ENCODE measurements around the gene TACC2. TPM values are rescaled to one million over a fixed set of nuclear protein-coding genes. Genes with fewer than 3 reads are reported as not detected.

Gene TACC2
- total RNA-seq, 1 experiment from 2014 or later, result 15.8 TPM

GRCh38 chr10:122219340-122219739 lies 230.4 kb downstream of the TACC2 start:
- H4K20me1 ChIP-seq (ENCODE audit: insufficient read depth), result no peaks in the 10 kb centered on the region
- intact Hi-C loops (cut with micrococcal nuclease; ENCODE audit: unreplicated experiment), result no loop called here
- H3K36me3 ChIP-seq (ENCODE audit: low read depth), result no peaks in the 10 kb centered on the region
- DNase-seq, result no peak
- H3F3A ChIP-seq (ENCODE audit: insufficient read depth, low read depth), result no peaks in the 10 kb centered on the region
- H3K9me2 ChIP-seq (ENCODE audit: insufficient read depth), result no peaks in the 10 kb centered on the region
- ChIA-PET POLR2A (ENCODE audit: unreplicated experiment) (no interaction called here), CTCF (no interaction called here)
- H2AFZ ChIP-seq, result no peak overlapping the region
- H3K79me2 ChIP-seq (ENCODE audit: low read depth), result no peaks in the 10 kb centered on the region
- H3K27me3 ChIP-seq (ENCODE audit: insufficient read depth, low read depth), result no peaks in the 10 kb centered on the region
- BruUV-seq (replicated peaks), result no TSS peak
- no peak overlapping the region for H3K4me3 ChIP-seq
- H3K4me2 ChIP-seq, result no peak overlapping the region
- TF ChIP-seq CTCF (conservative IDR thresholded peaks at IDR 0.05), result no peak
- TF ChIP-seq EZH2 (IDR thresholded peaks at IDR 0.05; ENCODE audit: low read depth), result no peak
- no peaks in the 10 kb centered on the region for H3K9me3 ChIP-seq (ENCODE audit: insufficient read depth, low read depth)
- no peak overlapping the region for H3K27ac ChIP-seq
- no peaks in the 10 kb centered on the region for H3K4me1 ChIP-seq (replicated peaks; ENCODE audit: insufficient read depth)

GRCh38 chr10:122220736-122221135 lies 231.8 kb downstream of the TACC2 start:
- POLR2A ChIA-PET (ENCODE audit: unreplicated experiment), result no interaction called here
- H3K79me2 ChIP-seq (ENCODE audit: low read depth), result no peaks in the 10 kb centered on the region
- no peaks in the 10 kb centered on the region for H3K9me2 ChIP-seq (ENCODE audit: insufficient read depth)
- no peaks in the 10 kb centered on the region for H3K36me3 ChIP-seq (ENCODE audit: low read depth)
- H3K27me3 ChIP-seq (ENCODE audit: insufficient read depth, low read depth), result no peaks in the 10 kb centered on the region
- no peak overlapping the region for H2AFZ ChIP-seq
- DNase-seq, result no peak
- intact Hi-C loops (cut with micrococcal nuclease; ENCODE audit: unreplicated experiment), result no loop called here
- H3K9me3 ChIP-seq (ENCODE audit: insufficient read depth, low read depth), result no peaks in the 10 kb centered on the region
- TF ChIP-seq CTCF (conservative IDR thresholded peaks at IDR 0.05) (no peak), EZH2 (IDR thresholded peaks at IDR 0.05; ENCODE audit: low read depth) (no peak)
- H3K4me3 ChIP-seq, result no peak overlapping the region
- no peak overlapping the region for H3K4me2 ChIP-seq
- H3K27ac ChIP-seq, result no peak overlapping the region
- CTCF ChIA-PET, result no interaction called here
- BruUV-seq (replicated peaks), result no TSS peak
- no peaks in the 10 kb centered on the region for H3K4me1 ChIP-seq (replicated peaks; ENCODE audit: insufficient read depth)
- no peaks in the 10 kb centered on the region for H4K20me1 ChIP-seq (ENCODE audit: insufficient read depth)
- no peaks in the 10 kb centered on the region for H3F3A ChIP-seq (ENCODE audit: insufficient read depth, low read depth)

- intact Hi-C loops (cut with micrococcal nuclease; ENCODE audit: unreplicated experiment), result no loop called here
- Histone ChIP-seq H3K36me3 (ENCODE audit: low read depth) (no peaks in the 10 kb centered on the region), H3K79me2 (ENCODE audit: low read depth) (no peaks in the 10 kb centered on the region), H3K4me2 (no peak overlapping the region), H3F3A (ENCODE audit: insufficient read depth, low read depth) (no peaks in the 10 kb centered on the region), H2AFZ (no peak overlapping the region), H3K27me3 (ENCODE audit: insufficient read depth, low read depth) (no peaks in the 10 kb centered on the region), H3K4me1 (replicated peaks; ENCODE audit: insufficient read depth) (no peaks in the 10 kb centered on the region), H3K4me3 (no peak overlapping the region), H3K27ac (no peak overlapping the region), H4K20me1 (ENCODE audit: insufficient read depth) (no peaks in the 10 kb centered on the region), H3K9me3 (ENCODE audit: insufficient read depth, low read depth) (no peaks in the 10 kb centered on the region), H3K9me2 (ENCODE audit: insufficient read depth) (no peaks in the 10 kb centered on the region)
- DNase-seq, result no peak
- ChIA-PET POLR2A (ENCODE audit: unreplicated experiment) (no interaction called here), CTCF (no interaction called here)
- BruUV-seq (replicated peaks), result no TSS peak
- no peak for TF ChIP-seq CTCF (conservative IDR thresholded peaks at IDR 0.05)
- no peak for TF ChIP-seq EZH2 (IDR thresholded peaks at IDR 0.05; ENCODE audit: low read depth)
These were observed 233.0 kb downstream of the TACC2 start for GRCh38 chr10:122221958-122222357.
